GM10248 (cell line): ENCODE measurements around the gene CFAP54.

Source experiments
- CTCF ChIA-PET: fragments of 300-600 bp; sonication (Branson Sonifier 250); formaldehyde crosslinking; extraction: SDS; loops from one replicate; lab custom pipeline; 2021; ENCODE audit warnings: antibody characterized with exemption; lab: Yijun Ruan, JAX
- POLR2A ChIA-PET: fragments of 350-650 bp; sonication (Branson Sonifier 250); formaldehyde crosslinking; extraction: SDS; loops from one replicate; lab custom pipeline; 2020; ENCODE audit warnings: antibody characterized with exemption; lab: Yijun Ruan, JAX
- DNase-seq: peaks from one replicate; pipeline ENCODE4 v3.0.0; 2012; ENCODE audit errors: extremely low spot score
- TF ChIP-seq, protein P1 (sequence below): IDR thresholded peaks from 2 replicates; pipeline ENCODE4 v1.5.1; 2012; ENCODE audit warnings: mild to moderate bottlenecking, low read depth; ENCODE audit errors: extremely low read depth, missing control alignments, control extremely low read depth

The CFAP54 gene

GRCh38 chr12:96881608-96882007, 392.2 kb downstream of the CFAP54 start:
- ChIA-PET CTCF (no interaction called here), POLR2A (no interaction called here)
- no peak for DNase-seq
- TF ChIP-seq, protein P1, sequence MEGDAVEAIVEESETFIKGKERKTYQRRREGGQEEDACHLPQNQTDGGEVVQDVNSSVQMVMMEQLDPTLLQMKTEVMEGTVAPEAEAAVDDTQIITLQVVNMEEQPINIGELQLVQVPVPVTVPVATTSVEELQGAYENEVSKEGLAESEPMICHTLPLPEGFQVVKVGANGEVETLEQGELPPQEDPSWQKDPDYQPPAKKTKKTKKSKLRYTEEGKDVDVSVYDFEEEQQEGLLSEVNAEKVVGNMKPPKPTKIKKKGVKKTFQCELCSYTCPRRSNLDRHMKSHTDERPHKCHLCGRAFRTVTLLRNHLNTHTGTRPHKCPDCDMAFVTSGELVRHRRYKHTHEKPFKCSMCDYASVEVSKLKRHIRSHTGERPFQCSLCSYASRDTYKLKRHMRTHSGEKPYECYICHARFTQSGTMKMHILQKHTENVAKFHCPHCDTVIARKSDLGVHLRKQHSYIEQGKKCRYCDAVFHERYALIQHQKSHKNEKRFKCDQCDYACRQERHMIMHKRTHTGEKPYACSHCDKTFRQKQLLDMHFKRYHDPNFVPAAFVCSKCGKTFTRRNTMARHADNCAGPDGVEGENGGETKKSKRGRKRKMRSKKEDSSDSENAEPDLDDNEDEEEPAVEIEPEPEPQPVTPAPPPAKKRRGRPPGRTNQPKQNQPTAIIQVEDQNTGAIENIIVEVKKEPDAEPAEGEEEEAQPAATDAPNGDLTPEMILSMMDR, result no peak

GRCh38 chr12:96882862-96883261, 393.5 kb downstream of the CFAP54 start:
- TF ChIP-seq, protein P1, result no peak
- DNase-seq, result no peak
- ChIA-PET CTCF (no interaction called here), POLR2A (no interaction called here)

- no peak for DNase-seq
- TF ChIP-seq, protein P1, result no peak
- ChIA-PET CTCF (no interaction called here), POLR2A (no interaction called here)
These were observed 394.2 kb downstream of the CFAP54 start for GRCh38 chr12:96883571-96883970.

DNA sequence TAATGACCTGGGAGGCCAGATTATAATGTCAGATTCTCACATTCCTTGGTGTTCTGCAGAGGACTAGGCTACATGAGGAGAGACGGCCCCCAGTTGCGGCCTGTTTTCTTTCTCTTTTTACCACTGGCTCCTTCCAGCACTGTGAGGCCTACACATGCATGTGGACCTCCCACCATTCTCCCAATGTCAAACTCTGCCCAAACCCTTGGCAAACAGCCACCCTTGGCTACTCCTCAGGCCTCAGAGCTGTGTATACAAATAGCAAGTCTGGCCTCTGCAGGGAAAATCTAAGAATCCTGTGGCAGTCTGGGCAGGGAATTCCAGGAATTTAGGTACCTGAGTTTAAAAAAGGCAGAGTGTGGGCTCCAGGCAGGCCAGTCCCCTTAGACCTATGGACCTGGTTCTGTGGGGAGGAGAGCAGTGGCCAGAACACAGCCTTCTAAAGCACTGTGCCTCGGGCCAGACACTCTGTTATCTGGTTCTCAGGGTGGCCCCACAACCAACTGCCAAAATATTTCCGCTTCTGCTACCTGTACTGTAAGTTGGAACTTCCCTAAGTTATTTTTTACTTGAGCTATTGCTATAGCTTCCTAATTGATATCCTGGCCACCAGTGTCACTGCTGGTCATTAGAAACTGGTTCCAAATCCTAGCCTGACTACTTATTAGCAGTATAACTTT, 397.8 kb downstream of the CFAP54 start:
- ChIA-PET POLR2A (no interaction called here), CTCF (no interaction called here)
- DNase-seq, result no peak
- TF ChIP-seq, protein P1, result no peak

- ChIA-PET POLR2A (no interaction called here), CTCF (no interaction called here)
- TF ChIP-seq, protein P1, result no peak
- no peak for DNase-seq
These were observed 400.0 kb downstream of the CFAP54 start for GRCh38 chr12:96889273-96889933.

GRCh38 chr12:96890331-96890730, 401.0 kb downstream of the CFAP54 start:
- POLR2A ChIA-PET, result no interaction called here
- DNase-seq, result no peak
- TF ChIP-seq, protein P1, result no peak
- CTCF ChIA-PET, result no interaction called here
